GM12864 (cell line): Measurements from ENCODE around the gene PLEKHH1.
"Not testable (repeated sequence)": the region's sequence is repeated elsewhere in the genome, so short reads cannot be mapped to it uniquely, and the experiment has no call there.

ENCODE experiments used
- DNase-seq: peaks from one replicate; pipeline ENCODE4 v3.0.0-alpha.2; 2011; ENCODE audit warnings: low read depth
- H3K4me3 ChIP-seq: 2 replicates; pipeline ENCODE4 v1.5.1; 2011; ENCODE audit warnings: mild to moderate bottlenecking, low read depth, low read length, control low read depth
- CTCF ChIP-seq: IDR thresholded peaks from 2 replicates; pipeline ENCODE4 v1.5.1; 2011; ENCODE audit warnings: low read depth, mild to moderate bottlenecking, moderate library complexity, low read length, control low read depth, inconsistent platforms; ENCODE audit errors: missing control alignments

Gene PLEKHH1

GRCh38 chr14:67619446-67620216, 86.5 kb downstream of the PLEKHH1 start, which contains the start of gene ARG2:
Gene ARG2 (plus strand): TSS chr14:67619920. CDS start chr14:67619978, 58 bp downstream.
- TF ChIP-seq CTCF: no peak
- peak within 1 kb of the TSS; percentile 65 for H3K4me3 ChIP-seq
- peak; percentile 69 for DNase-seq

DNA sequence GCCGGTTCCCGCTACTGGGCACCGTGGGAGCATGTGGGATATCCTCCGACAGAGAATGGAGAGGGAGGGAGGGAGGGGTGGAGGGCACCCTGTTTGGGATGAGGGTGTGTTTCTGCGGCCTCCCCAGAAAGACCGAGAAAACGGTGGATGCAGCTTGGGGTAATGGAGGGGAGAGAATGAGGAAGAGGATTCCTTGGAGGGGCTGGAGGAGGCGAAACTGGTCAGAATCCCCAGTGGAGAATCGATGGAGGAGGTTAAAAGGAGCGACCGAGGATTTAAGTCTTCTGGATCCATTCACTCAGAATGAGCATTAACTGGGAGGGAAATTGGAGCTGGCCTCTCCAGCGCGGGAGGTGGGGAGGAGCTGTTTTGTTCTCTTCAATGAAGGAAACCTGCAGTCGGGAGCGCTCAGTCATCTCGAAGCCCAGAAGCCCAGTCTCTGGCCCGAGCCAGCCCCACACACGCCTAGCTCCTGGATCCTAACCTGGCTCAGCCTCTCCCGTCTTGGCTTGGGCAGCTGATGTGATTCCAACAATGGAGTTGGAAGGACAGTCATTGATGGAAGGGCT, 87.2 kb downstream of the PLEKHH1 start:
- DNase-seq: no peak
- peak overlapping the region; percentile 65 for H3K4me3 ChIP-seq
- no peak for TF ChIP-seq CTCF

GRCh38 chr14:67622675-67623074, 89.6 kb downstream of the PLEKHH1 start:
- DNase-seq: no peak
- no peak overlapping the region for H3K4me3 ChIP-seq
- no peak for TF ChIP-seq CTCF

- no peak for DNase-seq
- no peak overlapping the region for H3K4me3 ChIP-seq
- no peak for TF ChIP-seq CTCF
Measured at GRCh38 chr14:67623114-67623513, 90.0 kb downstream of the PLEKHH1 start.

DNA sequence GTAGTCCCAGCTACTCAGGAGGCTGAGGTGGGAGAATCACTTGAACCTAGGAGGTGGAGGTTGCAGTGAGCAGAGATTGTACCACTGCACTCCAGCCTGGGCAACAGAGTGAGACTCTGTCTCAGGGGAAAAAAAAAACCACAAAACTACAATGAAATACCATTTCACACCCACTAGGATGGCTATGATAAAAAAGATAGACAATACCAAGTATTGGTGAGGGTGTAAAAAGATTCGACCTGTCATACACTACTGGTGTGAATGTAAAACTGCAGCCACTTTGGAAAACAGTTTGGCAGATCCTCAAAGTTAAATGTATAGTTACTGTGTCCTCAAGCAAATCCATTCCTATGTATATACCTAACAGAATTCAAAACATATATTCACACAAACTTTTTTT, 93.0 kb downstream of the PLEKHH1 start:
- H3K4me3 ChIP-seq, DNase-seq: not testable (repeated sequence)

DNA sequence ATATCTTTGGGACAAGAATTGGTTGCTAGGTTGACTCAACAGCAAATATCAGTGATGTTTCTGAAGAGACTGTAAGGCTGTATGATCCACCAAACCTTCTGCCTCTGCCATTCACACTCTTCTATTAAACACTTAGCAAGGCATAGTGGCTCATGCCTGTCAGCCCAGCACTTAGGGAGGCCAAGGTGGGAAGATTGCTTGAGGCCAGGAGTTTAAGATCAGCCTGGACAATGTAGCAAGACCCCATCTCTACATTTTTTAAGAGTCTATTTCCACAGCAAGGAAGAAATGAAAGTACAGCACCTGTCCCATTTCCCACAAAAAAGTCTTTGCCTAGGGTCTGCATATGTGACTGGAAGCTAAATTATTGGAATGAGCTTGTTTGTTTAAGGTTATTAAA, 94.4 kb downstream of the PLEKHH1 start:
- no peak for DNase-seq
- no peak for TF ChIP-seq CTCF

GRCh38 chr14:67630186-67630585, 97.1 kb downstream of the PLEKHH1 start:
- no peak overlapping the region for H3K4me3 ChIP-seq
- DNase-seq: no peak
- no peak for TF ChIP-seq CTCF

More for the DNA sequence above, 94.4 kb downstream of the PLEKHH1 start:
- no peak overlapping the region for H3K4me3 ChIP-seq
